AG20443 (cell line): ENCODE measurements around the gene NFIX.
A peak's percentile ranks its signal among the peaks of the same experiment; 100 is the strongest.

Source experiments
- DNase-seq: peaks from one replicate; pipeline ENCODE4 v3.0.0; 2012; ENCODE audit warnings: low spot score, mixed read lengths

The NFIX gene

DNA sequence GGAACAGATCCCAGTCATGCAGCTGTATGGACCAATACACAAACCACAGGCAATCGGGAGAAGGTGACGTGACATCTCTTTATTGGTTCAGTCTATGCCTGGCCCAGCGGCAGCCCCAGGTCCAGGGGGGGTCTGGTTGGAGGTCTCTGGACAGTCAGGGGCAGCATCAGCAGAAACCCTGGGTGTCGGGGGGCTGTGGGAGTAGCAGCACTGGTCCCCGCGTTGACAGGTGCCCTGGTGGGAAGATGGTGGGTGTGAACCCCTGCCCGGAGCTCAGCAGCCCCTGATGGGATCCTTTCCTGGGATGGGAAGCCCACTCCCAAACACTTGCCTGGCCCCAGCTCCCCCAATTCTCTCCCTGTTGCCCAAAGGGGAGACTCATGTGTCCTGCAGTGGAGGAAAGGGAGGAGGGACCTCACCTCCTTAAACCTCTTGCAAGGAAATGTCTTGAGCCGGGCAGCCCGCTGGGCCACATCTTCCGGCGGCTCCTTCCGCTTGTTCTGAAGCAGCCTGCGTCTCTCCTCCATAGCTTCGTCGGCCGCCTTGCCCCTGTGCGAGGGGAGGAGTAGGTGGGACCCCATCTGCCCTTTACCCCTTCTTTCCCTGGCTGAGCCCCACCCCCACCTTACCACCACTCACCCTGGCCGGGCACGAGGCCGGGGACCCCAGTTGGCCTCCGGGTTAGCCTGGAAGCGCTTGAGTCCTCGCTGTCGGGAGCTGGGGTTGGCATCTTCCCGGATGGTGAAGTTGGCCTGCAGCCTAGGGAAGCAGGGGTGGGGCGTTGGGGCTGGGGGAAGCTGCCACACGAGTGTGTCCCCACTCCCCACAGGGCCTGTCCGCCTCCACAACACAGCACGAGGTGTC, 109.8 kb downstream of the NFIX start:
- no peak for DNase-seq

DNA sequence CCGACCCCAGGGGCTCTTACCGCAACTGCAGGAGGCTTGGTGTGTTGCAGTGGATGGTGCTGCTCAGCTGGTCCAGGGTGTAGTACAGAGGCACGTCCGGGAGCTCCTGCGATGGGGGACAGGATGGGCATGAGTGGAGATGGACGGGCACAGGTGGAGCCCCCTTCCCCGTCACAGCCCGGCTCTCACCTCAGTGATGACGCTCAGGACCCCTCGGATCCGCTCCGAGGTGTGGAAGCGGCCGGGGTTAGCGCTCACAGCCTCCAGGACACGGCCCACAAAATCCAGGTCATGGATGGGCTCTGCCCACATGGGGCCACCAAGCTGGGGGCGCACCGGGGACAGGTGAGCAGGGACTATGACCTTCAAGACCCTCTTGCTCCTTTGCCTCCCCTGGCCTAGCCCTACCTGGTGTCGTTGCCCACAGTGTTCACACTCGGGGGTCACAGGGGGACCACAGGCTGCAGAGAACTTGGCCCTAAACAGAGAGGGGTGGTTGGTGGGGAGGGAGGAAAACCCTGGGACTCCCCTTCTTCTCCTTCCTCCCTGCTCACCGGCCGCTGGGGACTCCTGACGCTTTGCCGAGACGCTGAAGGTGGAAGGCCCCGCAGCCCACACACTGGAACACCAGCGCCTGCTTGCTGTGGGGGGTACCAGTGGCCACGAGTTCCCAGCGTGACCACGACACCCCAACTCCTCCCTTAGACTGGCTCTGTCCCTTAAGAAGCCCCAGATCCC, 114.3 kb downstream of the NFIX start:
- DNase-seq: no peak

DNA sequence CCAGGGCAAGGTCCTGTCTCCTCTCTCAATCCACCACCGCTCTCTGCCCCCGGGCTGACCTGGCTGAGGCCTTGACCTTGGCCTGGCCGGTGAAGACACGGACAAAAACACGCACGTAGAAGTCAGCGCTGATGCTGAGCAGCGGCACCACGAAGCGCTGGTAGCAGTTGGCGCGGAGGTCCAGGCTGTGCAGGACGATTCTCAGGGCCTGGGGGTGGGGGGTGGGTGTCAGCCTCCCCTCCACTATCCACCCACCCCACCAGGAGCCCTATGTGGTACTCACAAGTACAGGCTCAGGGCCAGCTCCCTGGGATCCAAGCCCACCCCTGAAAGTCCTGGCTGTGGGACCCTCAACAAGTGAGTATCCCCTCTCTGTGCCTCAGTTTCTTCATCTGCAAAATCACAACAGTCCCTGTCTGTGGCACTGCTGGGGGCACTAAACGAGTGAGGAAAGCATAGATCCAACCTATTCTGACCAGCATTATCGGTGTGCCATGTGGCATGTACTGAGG, 114.9 kb downstream of the NFIX start:
- no peak for DNase-seq

DNA sequence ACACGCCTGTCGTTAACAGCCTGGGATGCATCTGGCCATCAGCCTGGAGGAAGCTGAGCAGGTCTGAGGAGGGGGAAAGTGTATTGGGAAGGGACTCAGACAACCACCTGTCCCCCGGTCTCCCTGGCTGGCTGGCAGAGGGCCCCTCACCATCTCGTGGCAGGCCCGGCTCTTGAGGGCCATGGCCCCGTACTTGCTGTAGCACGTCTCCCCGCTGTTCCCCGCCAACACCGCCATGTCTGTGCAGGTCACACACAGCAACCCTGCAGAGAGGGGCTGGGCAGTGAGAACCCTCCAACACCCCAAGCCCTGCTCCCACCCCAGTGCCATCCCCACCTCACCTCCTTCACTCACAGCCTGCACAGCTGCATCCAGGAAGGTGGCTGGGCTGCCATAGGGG, 117.3 kb downstream of the NFIX start:
- DNase-seq: no peak

- DNase-seq: no peak
Measured at GRCh38 chr19:13115936-13116281, 120.6 kb downstream of the NFIX start.

GRCh38 chr19:13116282-13117175, 121.3 kb downstream of the NFIX start, which contains the start of gene TRMT1:
Gene TRMT1 (minus strand): TSS chr19:13116740. CDS start chr19:13116399, 341 bp downstream.
- DNase-seq: peak; percentile 94

DNA sequence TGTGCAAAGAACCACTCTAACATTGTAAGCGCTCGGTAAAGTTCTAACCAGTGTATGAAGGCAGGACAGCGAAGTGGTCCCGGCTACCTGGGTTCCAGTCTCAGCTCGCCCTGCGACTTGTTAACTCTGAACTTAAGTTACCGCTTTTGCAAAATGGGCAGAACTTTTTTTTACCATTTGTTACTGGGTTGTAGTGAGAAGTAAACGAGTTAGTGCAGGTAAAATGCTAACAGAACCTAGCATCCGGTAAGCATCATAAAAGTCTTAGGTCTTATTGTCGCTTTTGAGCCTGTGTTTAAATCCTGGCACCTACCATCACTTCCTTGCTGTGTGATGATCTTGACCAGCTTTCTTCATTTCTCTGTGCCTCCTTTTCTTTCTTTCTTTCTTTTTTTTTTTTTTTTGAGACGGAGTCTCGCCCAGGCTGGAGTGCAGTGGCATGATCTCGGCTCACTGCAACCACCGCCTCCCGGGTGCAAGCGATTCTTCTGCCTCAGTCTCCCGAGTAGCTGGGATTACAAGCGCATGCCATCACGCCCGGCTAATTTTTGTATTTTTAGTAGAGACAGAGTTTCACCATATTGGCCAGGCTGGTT, 122.0 kb downstream of the NFIX start:
- no peak for DNase-seq

DNA sequence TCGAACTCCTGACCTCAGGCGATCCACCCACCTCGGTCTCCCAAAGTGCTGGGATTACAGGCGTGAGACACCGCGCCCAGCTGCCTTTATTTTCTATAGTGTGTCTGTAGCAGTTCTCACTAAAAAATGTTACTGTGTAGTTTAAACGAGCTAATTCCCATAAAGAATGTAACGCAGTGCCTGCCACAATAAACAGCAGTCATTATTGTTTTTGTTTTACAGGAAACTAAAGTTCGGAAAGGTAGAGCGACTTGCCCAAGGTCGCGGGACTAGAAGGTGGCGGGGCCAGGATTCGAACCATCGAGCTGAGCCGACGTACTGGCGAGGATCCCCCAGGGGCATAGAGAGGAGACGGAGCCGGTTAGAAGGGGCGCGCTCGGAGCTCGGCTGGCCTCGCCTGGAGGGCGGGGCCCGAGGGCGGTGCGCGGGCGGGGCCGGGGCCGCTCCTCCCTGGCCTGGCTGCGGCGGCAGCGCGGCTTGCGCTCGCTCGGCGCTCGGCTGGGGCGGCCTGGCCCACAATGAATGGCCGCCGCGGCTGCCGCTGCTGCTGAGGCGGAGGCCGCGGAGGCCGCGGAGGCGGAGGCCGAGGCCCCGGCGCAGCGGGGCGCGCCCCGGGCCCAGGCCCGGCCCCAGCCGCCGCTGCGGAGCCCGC, 122.6 kb downstream of the NFIX start, which contains the start of gene NACC1:
Gene NACC1 (plus strand): TSS at position 493 of the 652 bp plus-strand sequence. CDS start 16,944 bp downstream, outside the sequence.
- DNase-seq: peak; percentile 99

- DNase-seq: peak; percentile 56
Measured at GRCh38 chr19:13118424-13119193, 123.3 kb downstream of the NFIX start.

GRCh38 chr19:13119627-13120026, 124.4 kb downstream of the NFIX start:
- no peak for DNase-seq

- DNase-seq: no peak
Measured at GRCh38 chr19:13120031-13120430, 124.8 kb downstream of the NFIX start.

DNA sequence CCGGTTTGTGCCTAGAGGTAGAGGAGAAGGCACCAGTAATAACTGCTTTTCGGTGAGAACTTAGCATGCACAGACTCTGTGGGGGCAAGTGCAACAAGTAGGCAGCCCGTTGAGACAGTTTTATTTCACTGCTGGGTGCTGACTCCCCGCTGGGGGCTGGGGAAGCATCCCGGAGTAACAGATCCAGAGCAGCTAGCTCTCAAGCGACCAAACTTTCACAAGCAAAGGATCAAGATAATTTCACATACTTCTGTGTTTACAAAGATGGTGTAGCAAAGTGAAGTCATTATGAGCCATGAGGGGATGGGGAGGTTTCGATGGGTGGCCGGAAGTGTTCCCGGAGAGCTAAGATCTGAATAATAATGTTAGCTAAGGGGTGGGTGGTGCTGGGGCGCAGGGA, 125.5 kb downstream of the NFIX start:
- DNase-seq: peak; percentile 37

GRCh38 chr19:13121551-13122274, 126.4 kb downstream of the NFIX start:
- DNase-seq: no peak

- DNase-seq: no peak
Measured at GRCh38 chr19:13122275-13122878, 127.1 kb downstream of the NFIX start.

- no peak for DNase-seq
Measured at GRCh38 chr19:13122980-13123957, 128.0 kb downstream of the NFIX start.

GRCh38 chr19:13127051-13127450, 131.8 kb downstream of the NFIX start:
- no peak for DNase-seq

GRCh38 chr19:13127811-13128575, 132.7 kb downstream of the NFIX start:
- DNase-seq: no peak
